Left ventricle myocardium inferior (tissue), 1 donor: ENCODE results near the gene HACD3. TPM values are rescaled to one million over a fixed set of nuclear protein-coding genes. Genes with fewer than 3 reads are reported as not detected.
"Not testable (repeated sequence)": the region's sequence is repeated elsewhere in the genome, so short reads cannot be mapped to it uniquely, and the experiment has no call there.

ENCODE experiments used
- DNase-seq: peaks from one replicate; pipeline ENCODE4 v3.0.0-alpha.2; 2020
- H3K27ac ChIP-seq: fragments of 200-600 bp; replicated peaks from 2 replicates; pipeline ENCODE4 v1.8.0; 2021
- H3K27me3 ChIP-seq: fragments of 200-600 bp; 2 replicates; pipeline ENCODE4 v1.8.0; 2021; ENCODE audit warnings: low read depth
- H3K36me3 ChIP-seq: fragments of 200-600 bp; 2 replicates; pipeline ENCODE4 v1.8.0; 2021
- H3K4me1 ChIP-seq: fragments of 200-600 bp; 2 replicates; pipeline ENCODE4 v1.8.0; 2021
- H3K4me3 ChIP-seq: fragments of 200-600 bp; 2 replicates; pipeline ENCODE4 v1.8.0; 2021; ENCODE audit warnings: mild to moderate bottlenecking, moderate library complexity
- H3K9me3 ChIP-seq: fragments of 200-600 bp; replicated peaks from 2 replicates; pipeline ENCODE4 v1.8.0; 2021
- CTCF ChIP-seq: fragments of 200-600 bp; IDR thresholded peaks from 2 replicates; pipeline ENCODE4 v1.8.0; 2021; ENCODE audit warnings: antibody characterized with exemption, mild to moderate bottlenecking, borderline replicate concordance
- intact Hi-C: fragments of 100-400 bp; cut with micrococcal nuclease; formaldehyde crosslinking; loops from one replicate; pipeline ENCODE4 v1.11.0; 2022
- total RNA-seq: library from RNA; stranded (reverse); fragmentation: NEBNext Ultra II Directional; extraction: Animal tissue kit (Norgen Biotek cat#: 25700); gene quantifications from one replicate; pipeline ENCODE4 v1.2.1, GENCODE V29; 2021
- donor health status: DM: no; HTN: yes; CAD: no; lungs with severe emphysema.

HACD3 gene
- total RNA-seq, 1 donor from 2014 or later = 8.9 TPM

- Histone ChIP-seq H3K27me3 (no peaks in the 10 kb centered on the region), H3K27ac (no peak overlapping the region), H3K4me1 (peaks cover 6% of the 10 kb centered on the region), H3K36me3 (peaks cover 8% of the 10 kb centered on the region), H3K4me3 (no peak overlapping the region), H3K9me3 (no peaks in the 10 kb centered on the region)
- no peak for TF ChIP-seq CTCF
- DNase-seq = no peak
- intact Hi-C loops = no loop called here
These were observed 20.4 kb downstream of the HACD3 start for GRCh38 chr15:65550681-65551098.

- H3K4me3 ChIP-seq = no peak overlapping the region
- no peak overlapping the region for H3K27ac ChIP-seq
- no peak for TF ChIP-seq CTCF
- H3K4me1 ChIP-seq = peaks cover 6% of the 10 kb centered on the region
- intact Hi-C loops = no loop called here
- H3K9me3 ChIP-seq = no peaks in the 10 kb centered on the region
- peaks cover 11% of the 10 kb centered on the region for H3K36me3 ChIP-seq
- DNase-seq = no peak
- no peaks in the 10 kb centered on the region for H3K27me3 ChIP-seq
These were observed 20.9 kb downstream of the HACD3 start for GRCh38 chr15:65551183-65551582.

GRCh38 chr15:65552851-65553250 lies 22.6 kb downstream of the HACD3 start:
- H3K27me3 ChIP-seq, H3K9me3 ChIP-seq, intact Hi-C loops, H3K4me3 ChIP-seq, H3K4me1 ChIP-seq, H3K27ac ChIP-seq, DNase-seq: not testable (repeated sequence)
- peaks cover 28% of the 10 kb centered on the region for H3K36me3 ChIP-seq

- H3K36me3 ChIP-seq = peaks cover 36% of the 10 kb centered on the region
These were observed 23.4 kb downstream of the HACD3 start for GRCh38 chr15:65553691-65554090.

GRCh38 chr15:65556622-65557021 lies 26.4 kb downstream of the HACD3 start:
- Histone ChIP-seq H3K9me3 (no peaks in the 10 kb centered on the region), H3K27ac (no peak overlapping the region), H3K27me3 (no peaks in the 10 kb centered on the region), H3K4me1 (no peaks in the 10 kb centered on the region), H3K4me3 (no peak overlapping the region), H3K36me3 (peaks cover 44% of the 10 kb centered on the region)
- no peak for DNase-seq
- intact Hi-C loops = no loop called here
- no peak for TF ChIP-seq CTCF

More at GRCh38 chr15:65553691-65554090, 23.4 kb downstream of the HACD3 start:
- Histone ChIP-seq H3K9me3 (no peaks in the 10 kb centered on the region), H3K4me3 (no peak overlapping the region), H3K27ac (no peak overlapping the region), H3K27me3 (no peaks in the 10 kb centered on the region), H3K4me1 (peaks cover 6% of the 10 kb centered on the region)
- DNase-seq = no peak
- intact Hi-C loops = no loop called here
- TF ChIP-seq CTCF = no peak

DNA sequence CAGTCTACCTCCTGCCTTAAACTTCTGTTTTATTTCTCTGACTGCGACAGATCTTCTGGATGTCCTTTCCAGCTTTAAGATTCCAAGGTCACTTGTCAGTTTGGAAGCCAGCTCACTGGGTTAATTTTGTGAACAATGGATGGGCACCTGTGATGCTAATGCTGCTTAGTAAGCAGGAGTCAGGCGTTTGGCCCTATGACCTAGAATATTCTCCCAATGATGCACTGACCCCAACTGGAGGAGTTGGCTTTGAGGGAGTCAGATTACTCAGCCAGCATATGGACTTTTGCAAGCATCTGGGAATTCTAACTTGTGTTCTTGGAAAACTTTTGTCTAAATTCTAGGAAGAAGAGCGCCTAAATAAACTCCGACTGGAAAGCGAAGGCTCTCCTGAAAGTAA lies 28.1 kb downstream of the HACD3 start:
- peaks cover 53% of the 10 kb centered on the region for H3K36me3 ChIP-seq
- H3K27ac ChIP-seq = no peak overlapping the region
- no peaks in the 10 kb centered on the region for H3K4me1 ChIP-seq
- no peak for TF ChIP-seq CTCF
- no peak overlapping the region for H3K4me3 ChIP-seq
- intact Hi-C loops = no loop called here
- no peak for DNase-seq
- H3K27me3 ChIP-seq = no peaks in the 10 kb centered on the region
- no peaks in the 10 kb centered on the region for H3K9me3 ChIP-seq
